NCI-H345 treated with DMSO at 0.1 percent for 48 hours (cell line): ENCODE data around the gene TESK2.
"Not testable (repeated sequence)": the region's sequence is repeated elsewhere in the genome, so short reads cannot be mapped to it uniquely, and the experiment has no call there.

Experiments used
- DNase-seq: peaks from one replicate; lab custom pipeline; 2025; ENCODE audit not compliant: unreplicated experiment; lab: John Stamatoyannopoulos, UW

The TESK2 gene

GRCh38 chr1:45379524-45379923, 111.4 kb downstream of the TESK2 start:
- DNase-seq: no peak

GRCh38 chr1:45378184-45378583, 112.8 kb downstream of the TESK2 start:
- no peak for DNase-seq

- DNase-seq: no peak
These were observed 115.6 kb downstream of the TESK2 start for GRCh38 chr1:45375104-45376090.

- no peak for DNase-seq
These were observed 117.4 kb downstream of the TESK2 start for GRCh38 chr1:45373573-45373972.

GRCh38 chr1:45370575-45370974, 120.4 kb downstream of the TESK2 start:
- DNase-seq: no peak

- DNase-seq: no peak
These were observed 125.9 kb downstream of the TESK2 start for GRCh38 chr1:45365051-45365450.

GRCh38 chr1:45364294-45364693, 126.7 kb downstream of the TESK2 start:
- no peak for DNase-seq

GRCh38 chr1:45360981-45361380, 130.0 kb downstream of the TESK2 start:
- DNase-seq: not testable (repeated sequence)

- DNase-seq: no peak
These were observed 131.0 kb downstream of the TESK2 start for GRCh38 chr1:45359882-45360513.

- DNase-seq: no peak
These were observed 134.8 kb downstream of the TESK2 start for GRCh38 chr1:45356186-45356585.

GRCh38 chr1:45355683-45356082, 135.3 kb downstream of the TESK2 start:
- no peak for DNase-seq

- no peak for DNase-seq
These were observed 136.1 kb downstream of the TESK2 start for GRCh38 chr1:45354838-45355237.

- DNase-seq: no peak
These were observed 137.3 kb downstream of the TESK2 start for GRCh38 chr1:45353685-45354084.

GRCh38 chr1:45351508-45351907, 139.5 kb downstream of the TESK2 start:
- no peak for DNase-seq

- DNase-seq: no peak
These were observed 141.8 kb downstream of the TESK2 start for GRCh38 chr1:45348966-45349677.

GRCh38 chr1:45348609-45348965, 142.4 kb downstream of the TESK2 start:
- DNase-seq: no peak

GRCh38 chr1:45348020-45348419, 142.9 kb downstream of the TESK2 start:
- DNase-seq: no peak

GRCh38 chr1:45346473-45346872, 144.5 kb downstream of the TESK2 start:
- DNase-seq: no peak

GRCh38 chr1:45345014-45345413, 145.9 kb downstream of the TESK2 start:
- DNase-seq: no peak

- DNase-seq: no peak
These were observed 146.5 kb downstream of the TESK2 start for GRCh38 chr1:45344499-45344898.

GRCh38 chr1:45340816-45341466, 150.0 kb downstream of the TESK2 start:
- DNase-seq: no peak
